Small intestine (tissue), 7 donors: Measurements from ENCODE around the gene PKM. TPM values are rescaled to one million over a fixed set of nuclear protein-coding genes. Genes with fewer than 3 reads are reported as not detected.

Experiments
- DNase-seq, 2 donors: peaks; one replicate each; pipeline versions ENCODE4 v3.0.0 to v3.0.0-alpha.2; 2013
- FAIRE-seq: peaks from 2 replicates; lab custom pipeline; 2012; peaks lifted over from hg19 to GRCh38; lab: Jason Lieb, UNC
- H3K27ac ChIP-seq, 3 donors: one replicate each; pipeline ENCODE4 v1.5.1; 2013; ENCODE audit warnings: low read length in 2 of 3, mild to moderate bottlenecking in 2 of 3, control low read depth in 1 of 3, inconsistent platforms in 1 of 3, low read depth in 1 of 3, moderate library complexity in 1 of 3
- H3K27me3 ChIP-seq, 3 donors: one replicate each; pipeline ENCODE4 v1.6.1; 2013; ENCODE audit warnings: low read length in 3 of 3, inconsistent platforms in 1 of 3; ENCODE audit not compliant: control insufficient read depth in 3 of 3, insufficient read depth in 3 of 3
- H3K36me3 ChIP-seq, 3 donors: one replicate each; pipeline ENCODE4 v1.6.1; 2013; ENCODE audit warnings: low read length in 3 of 3, inconsistent platforms in 1 of 3, low read depth in 1 of 3, mild to moderate bottlenecking in 1 of 3, moderate library complexity in 1 of 3; ENCODE audit not compliant: control insufficient read depth in 3 of 3, insufficient read depth in 2 of 3
- H3K4me1 ChIP-seq, 3 donors: one replicate each; pipeline ENCODE4 v1.6.1; 2013; ENCODE audit warnings: low read length in 2 of 3, inconsistent platforms in 1 of 3, low read depth in 1 of 3, mild to moderate bottlenecking in 1 of 3, moderate library complexity in 1 of 3; ENCODE audit not compliant: control insufficient read depth in 3 of 3, insufficient read depth in 2 of 3
- H3K4me3 ChIP-seq, 3 donors: one replicate each; pipeline ENCODE4 v1.5.1; 2013; ENCODE audit warnings: low read length in 3 of 3, control low read depth in 1 of 3, inconsistent platforms in 1 of 3, low read depth in 1 of 3, mild to moderate bottlenecking in 1 of 3, moderate library complexity in 1 of 3
- H3K9me3 ChIP-seq, 2 donors: one replicate each; pipeline ENCODE4 v1.6.1; 2013; ENCODE audit warnings: low read depth in 1 of 2, low read length in 1 of 2; ENCODE audit not compliant: control insufficient read depth in 2 of 2, insufficient read depth in 1 of 2
- WGBS, 3 donors: extraction: QIAGEN DNeasy Blood & Tissue Kit; methylation state at CpG; one replicate each; pipeline ENCODE4 v1.1.7; 2013; 5-methylcytosine and 5-hydroxymethylcytosine counted together
- polyA plus RNA-seq, 4 donors: library from polyadenylated mRNA; stranded (reverse) in 3 of 4; unstranded in 1 of 4; fragments of 200-250 nt in 3 of 4; fragments of 120-200 nt in 1 of 4; gene quantifications; one replicate each; pipeline versions ENCODE4 v1.2.1 to v1.2.3, GENCODE V29; 2013
- donor health status: healthy with polysubstance abuse.
- donor health status: control.
- donor health status: control.
- donor health status: Bipolar disorder and iron deficiency.
- donor health status: healthy.

The PKM gene
- polyA plus RNA-seq, 4 donors: 243 to 362 (median 254) TPM

- peaks cover 0 to 12% (median 0%) of the 10 kb centered on the region in 3 donors for H3K36me3 ChIP-seq
- H3K27me3 ChIP-seq: no peaks in the 10 kb centered on the region
- peak within 1 kb of the TSS; percentile 73 to 90 (median 78) for H3K4me3 ChIP-seq
- peak within 1 kb of the TSS; percentile 77 to 93 (median 88) for H3K27ac ChIP-seq
- peaks cover 0 to 16% (median 13%) of the 10 kb centered on the region in 3 donors for H3K4me1 ChIP-seq
- no peak for FAIRE-seq
- WGBS, 3 donors: 1 to 4% (median 1%) methylated on average over 63 to 82 of the region's 82 CpGs
- no peaks in the 10 kb centered on the region for H3K9me3 ChIP-seq
- DNase-seq: peak; percentile 93 to 98
These were observed 41.4 kb upstream of the PKM start, which contains the start of gene PARP6 for GRCh38 chr15:72272213-72272996. Gene PARP6, minus strand, starts transcription at chr15:72272554. Its CDS starts 5,077 bp downstream, at chr15:72267477.

- FAIRE-seq: no peak
- Histone ChIP-seq H3K4me1 (peaks cover 0 to 16% (median 13%) of the 10 kb centered on the region in 3 donors), H3K27me3 (no peaks in the 10 kb centered on the region), H3K36me3 (peaks cover 0 to 14% (median 0%) of the 10 kb centered on the region in 3 donors), H3K4me3 (peak overlapping the region; percentile 73 to 90 (median 78)), H3K27ac (peak overlapping the region; percentile 77 to 93 (median 88)), H3K9me3 (no peaks in the 10 kb centered on the region)
- peak in 1 of 2 donors; percentile 20 for DNase-seq
- WGBS, 3 donors: 4 to 16% (median 15%) methylated on average over 12 to 13 of the region's 13 CpGs
These were observed 40.9 kb upstream of the PKM start for GRCh38 chr15:72271895-72272212.

- 85 to 93% (median 86%) methylated on average over 4 of the region's 4 CpGs for WGBS, 3 donors
- peak in 1 of 2 donors; percentile 6 for DNase-seq
- peak overlapping the region in 1 of 3 donors; percentile 88 for H3K27ac ChIP-seq
- no peaks in the 10 kb centered on the region for H3K9me3 ChIP-seq
- H3K27me3 ChIP-seq: no peaks in the 10 kb centered on the region
- H3K4me3 ChIP-seq: peak overlapping the region in 2 of 3 donors; percentile 78 to 90
- H3K4me1 ChIP-seq: peaks cover 0 to 16% (median 13%) of the 10 kb centered on the region in 3 donors
- peaks cover 0 to 19% (median 2%) of the 10 kb centered on the region in 3 donors for H3K36me3 ChIP-seq
- no peak for FAIRE-seq
These were observed 40.2 kb upstream of the PKM start for GRCh38 chr15:72271221-72271620.

GRCh38 chr15:72269739-72270138 is 38.7 kb upstream of the PKM start:
- Histone ChIP-seq H3K36me3 (peaks cover 4 to 25% (median 8%) of the 10 kb centered on the region in 3 donors), H3K4me3 (no peak overlapping the region), H3K27ac (no peak overlapping the region), H3K27me3 (no peaks in the 10 kb centered on the region), H3K4me1 (peaks cover 2 to 16% (median 13%) of the 10 kb centered on the region in 3 donors), H3K9me3 (no peaks in the 10 kb centered on the region)
- WGBS, 3 donors: 95 to 99% (median 96%) methylated on average over 4 of the region's 4 CpGs
- DNase-seq (no peak), FAIRE-seq (no peak)

- Histone ChIP-seq H3K36me3 (peaks cover 16 to 36% (median 17%) of the 10 kb centered on the region in 3 donors), H3K4me3 (no peak overlapping the region), H3K9me3 (no peaks in the 10 kb centered on the region), H3K27me3 (no peaks in the 10 kb centered on the region), H3K4me1 (peaks cover 0 to 2% (median 0%) of the 10 kb centered on the region in 3 donors), H3K27ac (no peak overlapping the region)
- FAIRE-seq (no peak), DNase-seq (no peak)
- WGBS, 3 donors: 76 to 91% (median 84%) methylated on average over 5 of the region's 5 CpGs
These were observed 34.0 kb upstream of the PKM start for GRCh38 chr15:72265031-72265430.

GRCh38 chr15:72252663-72253299 is 21.8 kb upstream of the PKM start:
- H3K27ac ChIP-seq: no peak overlapping the region
- FAIRE-seq (no peak), DNase-seq (no peak)
- WGBS, 3 donors: 93 to 96% (median 96%) methylated on average over 10 of the region's 10 CpGs
- H3K4me1 ChIP-seq: no peaks in the 10 kb centered on the region
- peaks cover 15 to 42% (median 26%) of the 10 kb centered on the region in 3 donors for H3K36me3 ChIP-seq
- no peaks in the 10 kb centered on the region for H3K9me3 ChIP-seq
- H3K27me3 ChIP-seq: no peaks in the 10 kb centered on the region
- no peak overlapping the region for H3K4me3 ChIP-seq

- no peaks in the 10 kb centered on the region for H3K27me3 ChIP-seq
- H3K36me3 ChIP-seq: peaks cover 8 to 38% (median 18%) of the 10 kb centered on the region in 3 donors
- 81 to 85% (median 84%) methylated on average over 3 of the region's 3 CpGs for WGBS, 3 donors
- no peaks in the 10 kb centered on the region for H3K4me1 ChIP-seq
- FAIRE-seq (no peak), DNase-seq (no peak)
- no peak overlapping the region for H3K4me3 ChIP-seq
- H3K27ac ChIP-seq: no peak overlapping the region
- H3K9me3 ChIP-seq: no peaks in the 10 kb centered on the region
These were observed 18.3 kb upstream of the PKM start for GRCh38 chr15:72249142-72249810.

GRCh38 chr15:72248514-72248913 is 17.5 kb upstream of the PKM start:
- no peaks in the 10 kb centered on the region for H3K4me1 ChIP-seq
- no peaks in the 10 kb centered on the region for H3K9me3 ChIP-seq
- no peaks in the 10 kb centered on the region for H3K27me3 ChIP-seq
- WGBS, 3 donors: 93 to 100% (median 95%) methylated on average over 1 of the region's 1 CpG
- FAIRE-seq (no peak), DNase-seq (no peak)
- H3K27ac ChIP-seq: no peak overlapping the region
- H3K4me3 ChIP-seq: no peak overlapping the region
- peaks cover 4 to 36% (median 12%) of the 10 kb centered on the region in 3 donors for H3K36me3 ChIP-seq
